Skin epidermis (tissue), 12 donors: ENCODE data around the gene FBN1.

Experiments
- H3K27ac ChIP-seq, 21 experiments: fragments of 200-600 bp; sonication (generic) in 11 of 21; one replicate each; pipeline ENCODE4 v1.5.0; 2020; ENCODE audit warnings: mild to moderate bottlenecking in 3 of 21, inconsistent platforms in 2 of 21, moderate library complexity in 2 of 21
- H3K4me3 ChIP-seq, 7 experiments: fragments of 200-600 bp; sonication (generic) in 2 of 7; one replicate each; pipeline ENCODE4 v1.5.0; 2020; ENCODE audit warnings: inconsistent platforms in 2 of 7, mild to moderate bottlenecking in 2 of 7, moderate library complexity in 1 of 7

FBN1 gene

DNA sequence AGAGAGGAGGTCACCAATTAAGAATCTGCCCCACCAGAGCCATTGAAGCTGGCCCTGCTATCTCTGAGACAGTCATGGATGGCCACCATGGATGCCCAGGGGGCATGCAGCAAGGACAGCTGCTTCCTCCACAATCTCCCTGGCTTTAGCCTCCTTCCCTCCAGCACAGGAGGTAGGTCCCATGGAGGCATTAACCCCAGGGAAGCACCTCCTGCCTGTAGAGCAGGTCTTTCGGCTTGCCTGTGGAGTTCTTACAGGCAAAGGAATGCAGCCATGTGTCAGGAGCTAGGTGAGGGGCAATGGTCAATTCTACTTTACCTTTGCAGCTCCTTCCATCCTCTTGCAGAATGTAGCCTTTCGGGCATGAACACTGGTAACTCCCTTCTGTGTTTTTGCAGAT lies 220.5 kb downstream of the FBN1 start:
- no peak overlapping the region for H3K4me3 ChIP-seq
- H3K27ac ChIP-seq: peak overlapping the region in 1 of 21 experiments; percentile 13

DNA sequence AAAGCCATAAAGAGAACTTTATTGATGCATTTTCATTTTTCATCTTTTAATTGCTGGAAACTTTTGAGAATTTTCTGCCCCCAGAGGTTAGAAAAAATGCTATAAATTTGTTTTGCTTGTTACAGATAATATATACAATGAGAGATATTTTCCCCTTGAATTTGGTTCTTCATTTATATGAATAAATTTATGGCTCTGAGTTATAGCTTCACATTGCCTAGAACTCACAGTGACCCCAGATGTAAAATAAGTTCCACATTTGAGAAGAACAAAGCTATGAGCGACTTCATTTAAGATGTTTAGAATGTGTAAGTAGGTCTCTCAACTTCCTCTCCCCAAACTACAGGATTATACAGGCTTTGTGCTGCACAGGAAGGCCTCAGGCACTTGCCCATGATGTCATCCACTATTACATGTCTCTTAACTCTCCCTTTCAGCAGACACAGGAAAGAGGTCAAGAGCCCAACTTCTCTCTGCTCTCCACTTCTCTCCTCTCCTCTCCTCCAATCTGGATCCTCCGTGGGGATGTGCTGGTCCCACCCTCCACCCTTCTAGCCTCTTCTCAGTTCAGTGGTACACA lies 221.5 kb downstream of the FBN1 start:
- Histone ChIP-seq H3K4me3 (no peak overlapping the region), H3K27ac (peak overlapping the region in 2 of 21 experiments; percentile 4 to 65)

DNA sequence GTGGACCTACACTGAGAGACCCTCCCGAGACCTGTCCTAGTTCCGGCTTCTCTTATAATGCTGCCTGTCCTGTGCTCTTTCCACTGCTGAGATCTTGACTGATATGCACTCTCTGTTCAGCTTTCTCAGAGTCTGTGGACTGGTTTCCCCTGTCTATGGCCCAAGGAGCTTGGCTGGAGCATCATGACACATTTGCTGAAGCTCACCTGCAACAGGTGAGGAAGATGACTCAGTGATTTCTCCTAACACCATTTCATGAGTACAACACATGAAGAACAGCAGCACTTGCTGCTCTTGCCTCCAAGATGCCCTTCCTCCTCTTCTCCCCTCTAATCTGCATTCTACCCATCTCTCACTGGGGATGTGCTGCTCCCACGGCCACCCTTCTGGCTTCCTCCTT lies 222.2 kb downstream of the FBN1 start:
- Histone ChIP-seq H3K4me3 (no peak overlapping the region), H3K27ac (peak overlapping the region in 1 of 21 experiments; percentile 65)

DNA sequence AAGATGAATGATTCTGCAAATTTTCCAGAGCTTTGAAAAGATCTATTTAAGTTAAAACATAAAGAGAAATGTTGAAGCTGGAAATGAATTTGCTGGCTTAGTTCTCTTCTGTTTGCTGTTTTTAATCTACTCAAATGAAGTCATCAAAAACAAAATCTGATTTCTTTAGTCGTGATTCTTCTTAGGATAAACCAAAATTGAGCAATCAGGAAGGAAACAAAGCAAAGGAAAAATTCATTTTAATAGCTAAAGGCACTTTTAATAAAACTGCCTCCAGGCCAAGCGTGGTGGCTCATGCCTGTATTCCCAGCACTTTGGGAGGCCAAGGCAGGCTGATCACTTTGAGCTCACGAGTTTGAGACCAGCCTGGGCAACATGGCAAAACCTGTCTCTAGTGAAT lies 223.1 kb downstream of the FBN1 start:
- Histone ChIP-seq H3K4me3 (no peak overlapping the region), H3K27ac (peak overlapping the region in 3 of 21 experiments; percentile 5 to 65 (median 13))

DNA sequence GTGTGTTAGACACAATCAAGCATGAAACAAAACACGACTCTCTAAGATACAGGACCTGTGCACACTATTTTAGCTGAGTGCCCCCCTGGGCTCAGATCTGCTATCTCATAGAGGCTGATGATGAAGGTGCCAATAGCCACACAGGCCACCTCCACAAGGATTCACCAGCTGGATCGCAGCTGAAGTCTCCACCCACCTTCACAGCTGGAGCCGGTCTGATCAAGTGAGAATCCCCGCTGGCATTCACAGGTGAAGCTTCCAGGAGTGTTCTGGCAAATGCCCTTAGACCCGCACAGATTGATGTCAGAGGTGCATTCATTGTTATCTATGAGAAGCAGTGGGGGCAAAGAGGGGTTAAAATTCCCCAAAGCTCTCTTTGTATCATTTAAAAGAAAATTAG lies 224.1 kb downstream of the FBN1 start:
- H3K27ac ChIP-seq: no peak overlapping the region

DNA sequence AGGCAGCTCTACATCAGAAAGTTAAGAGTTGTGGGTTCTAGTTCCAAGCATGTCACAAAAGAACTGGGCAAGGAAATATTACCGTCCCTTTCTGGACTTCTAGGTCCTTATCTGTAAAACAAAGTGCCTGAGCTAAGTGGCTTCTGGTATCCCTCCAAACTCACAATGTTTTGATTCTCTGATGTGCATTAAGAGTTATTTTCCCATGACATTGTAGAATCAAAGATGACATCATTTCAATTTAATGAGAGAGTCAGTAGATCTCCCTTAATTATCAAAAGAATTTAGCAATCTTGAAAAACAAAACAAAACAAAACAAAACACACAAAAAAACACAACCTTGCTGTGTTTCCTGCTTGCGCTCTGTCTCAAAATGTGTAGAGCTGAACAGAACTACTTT lies 225.6 kb downstream of the FBN1 start:
- H3K4me3 ChIP-seq: no peak overlapping the region
- peak overlapping the region in 2 of 21 experiments; percentile 19 to 23 for H3K27ac ChIP-seq

More for the DNA sequence above, 224.1 kb downstream of the FBN1 start:
- H3K4me3 ChIP-seq: no peak overlapping the region

DNA sequence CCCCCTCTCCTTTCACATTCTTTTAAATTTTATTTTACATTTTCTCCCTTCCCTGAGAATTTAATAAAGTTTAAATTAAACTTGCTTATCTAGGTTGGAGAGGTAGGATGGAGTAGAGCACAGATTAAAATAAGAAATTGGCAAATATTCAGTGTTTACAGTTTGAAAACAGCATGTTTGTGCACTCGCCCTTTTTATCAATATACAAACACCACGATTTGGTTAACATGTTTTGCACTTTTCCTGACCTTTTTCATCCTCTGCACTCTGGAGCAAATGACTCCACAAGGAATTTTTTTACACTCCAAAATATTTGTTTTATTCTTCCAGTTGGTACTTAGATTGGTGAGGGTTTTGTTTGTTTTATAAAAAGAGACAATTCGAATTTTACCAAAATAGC lies 227.2 kb downstream of the FBN1 start:
- Histone ChIP-seq H3K4me3 (no peak overlapping the region), H3K27ac (no peak overlapping the region)

DNA sequence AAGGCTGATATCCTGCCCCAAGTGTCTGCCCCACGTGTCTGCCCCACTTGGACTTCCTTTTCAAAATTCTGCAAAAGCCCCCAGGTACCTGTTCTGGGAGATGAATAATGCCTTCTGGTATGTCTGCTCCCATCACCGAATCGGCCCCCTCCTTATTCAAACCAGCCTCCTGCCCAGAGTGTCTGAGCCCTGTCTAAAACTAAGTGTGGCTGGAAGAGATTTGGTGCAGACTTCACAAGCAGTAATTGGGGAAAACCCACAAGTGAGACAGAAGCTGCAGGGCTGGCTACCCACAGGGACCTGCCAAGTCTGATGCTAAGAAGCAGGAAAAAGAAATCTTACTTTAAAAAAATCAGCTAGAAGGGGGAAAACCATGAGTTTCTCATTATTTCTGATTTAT lies 229.2 kb downstream of the FBN1 start:
- H3K27ac ChIP-seq: peak overlapping the region in 5 of 21 experiments; percentile 12 to 74 (median 23)
- no peak overlapping the region for H3K4me3 ChIP-seq

DNA sequence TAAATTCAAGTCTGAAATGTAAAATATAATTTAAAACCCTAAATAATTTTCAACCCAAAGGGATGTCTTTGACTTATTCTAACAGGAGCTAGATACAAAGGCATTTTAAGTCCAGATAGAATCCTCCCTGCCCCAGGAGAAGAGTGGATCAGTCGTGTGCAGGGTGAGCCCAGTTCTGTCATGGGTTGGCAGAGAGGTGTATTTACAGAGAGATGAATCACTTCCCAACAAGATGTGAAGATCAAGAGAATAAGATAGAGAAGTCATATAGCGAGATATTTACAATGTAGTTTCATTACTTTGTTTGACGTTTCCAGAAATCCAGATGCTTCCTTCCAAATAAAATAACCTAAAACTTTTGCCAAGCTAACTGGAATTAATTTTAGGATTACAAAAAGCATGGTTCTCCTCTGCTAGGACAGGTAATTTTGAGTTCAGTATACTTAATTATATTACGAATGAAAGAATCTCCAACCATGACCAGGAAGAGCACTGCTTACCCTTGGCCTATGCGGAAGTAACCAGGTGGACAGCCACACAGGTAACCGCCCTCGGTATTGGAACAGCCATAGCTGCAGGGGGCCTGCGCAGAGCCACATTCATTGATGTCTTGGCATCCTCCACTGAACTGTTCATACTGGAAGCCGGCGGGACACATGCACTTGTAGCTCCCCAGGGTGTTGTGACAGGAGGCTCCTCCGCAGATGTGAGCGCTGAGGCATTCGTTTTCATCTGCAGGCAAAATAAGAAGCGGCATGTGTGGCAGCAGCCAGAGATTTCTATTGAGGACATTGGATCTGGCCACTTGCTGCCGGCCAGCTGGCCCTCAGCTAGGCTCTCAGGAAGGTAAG lies 230.2 kb downstream of the FBN1 start:
- peak overlapping the region in 14 of 21 experiments; percentile 2 to 74 (median 21) for H3K27ac ChIP-seq
- no peak overlapping the region for H3K4me3 ChIP-seq

DNA sequence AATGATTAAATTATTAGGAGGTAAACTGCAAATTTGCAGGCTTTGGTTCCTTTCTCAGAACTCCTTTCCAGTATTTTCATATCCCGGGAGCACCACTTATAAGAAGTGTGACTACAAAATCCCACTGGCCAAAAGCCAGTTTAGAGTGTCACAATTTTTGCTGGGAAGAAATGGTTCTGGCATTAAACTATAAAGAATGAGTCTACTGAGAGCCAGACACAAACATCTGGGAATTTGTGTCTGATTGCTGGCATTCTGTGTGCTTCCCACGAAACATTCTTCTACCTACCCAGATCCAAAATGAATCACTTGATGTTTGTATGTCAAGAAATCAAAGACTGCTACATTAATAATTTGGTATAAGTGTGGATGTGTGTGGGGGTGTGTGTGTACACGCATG lies 231.5 kb downstream of the FBN1 start:
- no peak overlapping the region for H3K4me3 ChIP-seq
- H3K27ac ChIP-seq: peak overlapping the region in 9 of 21 experiments; percentile 13 to 76 (median 47)

DNA sequence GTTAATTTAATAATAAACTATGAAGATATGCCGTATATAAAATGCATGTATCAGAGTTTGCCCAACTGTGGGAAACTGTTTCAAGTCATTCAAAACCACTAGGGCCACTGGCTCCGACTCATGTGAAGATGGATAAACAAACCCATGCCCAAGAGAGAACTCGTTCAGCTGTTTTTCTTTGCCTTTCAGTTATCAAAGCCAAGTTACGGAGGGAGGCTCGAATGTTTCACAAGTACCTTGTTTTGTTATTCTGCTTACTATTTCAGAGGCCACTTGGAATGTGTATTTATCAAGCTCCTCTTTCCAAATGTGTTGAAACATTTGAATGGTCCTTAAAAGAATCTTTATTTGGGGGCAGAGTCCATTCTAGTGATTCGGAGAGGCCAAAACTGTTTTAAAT lies 232.2 kb downstream of the FBN1 start:
- peak overlapping the region in 12 of 21 experiments; percentile 13 to 76 (median 46) for H3K27ac ChIP-seq
- H3K4me3 ChIP-seq: no peak overlapping the region

DNA sequence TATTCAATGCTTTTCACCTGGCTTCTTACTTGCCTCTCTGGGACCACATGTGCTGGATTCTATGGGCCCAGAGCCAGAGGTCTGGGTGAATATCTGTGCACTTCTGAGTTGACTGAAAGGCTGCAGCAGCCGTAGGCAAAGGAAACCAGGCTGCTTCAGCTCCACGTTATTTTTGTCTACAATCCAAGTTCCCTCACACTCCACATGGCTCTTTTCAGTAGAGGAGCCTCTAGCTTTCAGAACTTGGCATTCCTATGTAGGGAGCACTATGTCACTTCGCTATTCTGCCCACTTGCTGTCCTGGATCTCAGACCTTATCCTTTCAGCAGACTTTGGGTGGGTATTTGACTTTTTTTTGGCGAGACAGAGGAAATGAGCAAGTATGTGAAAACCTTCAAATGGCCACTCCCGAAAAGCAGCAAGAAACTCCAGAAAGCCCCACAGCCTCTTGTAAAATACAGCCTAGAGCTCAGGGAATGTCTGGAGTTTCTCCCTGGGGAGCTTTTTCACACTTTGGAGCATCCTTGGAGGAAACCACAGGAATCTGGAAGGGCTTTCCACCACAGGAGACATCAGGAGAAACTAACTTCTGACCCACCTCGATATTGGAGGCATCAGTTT lies 233.4 kb downstream of the FBN1 start:
- Histone ChIP-seq H3K4me3 (no peak overlapping the region), H3K27ac (peak overlapping the region in 14 of 21 experiments; percentile 2 to 76 (median 48))

DNA sequence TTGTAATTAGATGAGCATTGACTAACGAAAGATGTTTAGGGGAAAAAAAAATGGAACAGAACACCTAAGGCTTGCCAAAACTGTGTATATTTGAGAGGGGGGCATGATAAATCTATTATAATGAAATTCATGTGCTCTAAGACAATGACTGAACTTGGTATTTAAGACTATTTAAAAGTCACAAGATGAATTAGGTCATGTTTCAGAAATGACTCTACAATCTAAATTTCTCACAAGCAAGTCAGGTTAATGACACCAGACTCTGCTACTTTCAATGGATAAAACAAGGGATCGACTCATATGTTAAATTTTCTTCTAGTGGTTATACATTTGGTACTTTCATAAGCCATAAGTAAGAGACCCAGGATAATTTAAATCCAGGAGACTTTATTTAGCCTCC lies 235.9 kb downstream of the FBN1 start:
- Histone ChIP-seq H3K27ac (peak overlapping the region in 6 of 21 experiments; percentile 8 to 66 (median 26)), H3K4me3 (no peak overlapping the region)

DNA sequence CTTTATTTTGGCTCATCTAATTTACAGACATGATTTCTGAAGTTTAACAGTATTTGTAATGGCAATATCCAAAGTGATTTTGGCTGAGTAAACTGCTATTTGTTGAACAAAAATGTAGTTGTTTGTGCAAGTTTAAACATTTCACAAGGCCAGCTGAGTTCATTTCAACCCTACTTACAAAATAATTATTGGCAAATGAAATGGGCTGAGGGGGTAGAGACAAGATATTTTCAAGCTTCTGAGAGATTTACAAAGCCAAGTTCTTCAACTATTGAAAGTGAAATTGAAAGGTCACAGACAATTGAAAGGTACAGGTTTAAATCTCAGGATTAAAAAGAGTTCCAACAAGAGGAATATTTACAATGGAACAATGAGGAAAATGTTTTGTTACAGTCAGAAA lies 237.2 kb downstream of the FBN1 start:
- no peak overlapping the region for H3K4me3 ChIP-seq
- H3K27ac ChIP-seq: peak overlapping the region in 2 of 21 experiments; percentile 58 to 66

DNA sequence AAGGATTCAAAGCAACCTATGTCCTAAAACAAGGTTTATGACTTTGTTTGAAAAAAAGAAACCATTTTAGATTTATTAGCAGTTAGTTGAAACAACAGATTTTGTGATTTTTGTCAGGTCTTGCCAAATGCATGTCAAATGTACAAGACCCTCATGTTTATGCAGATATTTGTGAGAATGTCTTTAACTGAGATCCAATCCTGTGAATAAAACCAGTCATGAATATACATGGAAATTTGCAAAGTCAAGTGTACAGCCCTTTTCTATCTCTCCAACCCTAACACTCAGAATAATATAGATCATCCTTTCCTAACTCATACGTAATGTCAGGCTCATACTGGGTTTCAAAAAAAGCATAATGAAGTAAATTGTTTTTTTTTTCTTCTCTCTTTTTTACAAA lies 237.9 kb downstream of the FBN1 start:
- H3K4me3 ChIP-seq: no peak overlapping the region
- H3K27ac ChIP-seq: peak overlapping the region in 3 of 21 experiments; percentile 37 to 66 (median 58)

DNA sequence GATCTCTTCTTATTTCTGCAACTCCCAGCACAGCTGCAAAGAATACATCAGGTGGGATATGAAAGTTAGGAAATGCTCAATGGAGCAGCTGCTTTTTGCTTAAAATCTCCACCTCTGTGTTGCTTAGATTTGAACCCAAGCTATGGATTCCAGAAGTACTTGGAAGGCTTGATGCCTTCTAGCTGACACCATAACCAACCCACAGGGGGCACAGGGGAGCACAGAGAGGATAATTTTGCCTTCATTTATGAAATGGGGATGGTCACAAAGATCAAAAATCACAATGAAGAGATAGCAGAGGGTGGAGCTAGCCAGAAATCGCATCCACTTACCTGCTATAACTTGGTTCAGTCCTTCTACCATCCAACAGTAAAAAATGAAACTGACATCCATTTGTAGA lies 238.6 kb downstream of the FBN1 start:
- Histone ChIP-seq H3K4me3 (no peak overlapping the region), H3K27ac (peak overlapping the region in 3 of 21 experiments; percentile 35 to 66 (median 37))

DNA sequence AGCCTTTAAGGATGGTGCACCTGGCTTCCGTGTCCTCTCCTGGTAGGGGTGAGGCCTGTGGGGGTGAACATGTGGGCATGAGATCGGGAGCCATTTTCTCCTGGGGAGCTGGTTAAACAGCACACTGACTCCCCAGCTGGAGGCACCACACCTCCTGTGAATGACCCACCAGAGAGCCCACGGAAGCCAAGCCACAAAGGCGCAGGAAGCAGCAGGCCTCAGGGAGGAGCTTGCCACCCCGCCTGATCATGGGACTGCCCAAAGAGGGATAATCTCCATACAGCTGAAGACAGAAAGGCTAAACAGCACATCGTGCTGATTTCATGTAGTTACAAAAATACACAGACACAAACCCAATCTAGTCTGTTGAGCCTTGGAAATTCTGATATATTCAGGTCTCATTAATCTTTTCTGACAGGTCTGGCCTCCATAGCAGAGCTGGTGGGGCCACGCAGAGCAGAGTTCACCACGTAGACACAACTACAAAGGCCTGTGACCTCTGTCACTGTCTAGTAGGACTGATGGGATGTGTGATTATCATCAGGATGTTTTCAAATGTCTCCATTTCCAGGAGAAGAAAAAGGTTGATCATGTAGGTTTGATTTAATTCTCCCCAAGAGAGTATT lies 239.1 kb downstream of the FBN1 start:
- peak overlapping the region in 5 of 21 experiments; percentile 12 to 66 (median 35) for H3K27ac ChIP-seq
- no peak overlapping the region for H3K4me3 ChIP-seq

DNA sequence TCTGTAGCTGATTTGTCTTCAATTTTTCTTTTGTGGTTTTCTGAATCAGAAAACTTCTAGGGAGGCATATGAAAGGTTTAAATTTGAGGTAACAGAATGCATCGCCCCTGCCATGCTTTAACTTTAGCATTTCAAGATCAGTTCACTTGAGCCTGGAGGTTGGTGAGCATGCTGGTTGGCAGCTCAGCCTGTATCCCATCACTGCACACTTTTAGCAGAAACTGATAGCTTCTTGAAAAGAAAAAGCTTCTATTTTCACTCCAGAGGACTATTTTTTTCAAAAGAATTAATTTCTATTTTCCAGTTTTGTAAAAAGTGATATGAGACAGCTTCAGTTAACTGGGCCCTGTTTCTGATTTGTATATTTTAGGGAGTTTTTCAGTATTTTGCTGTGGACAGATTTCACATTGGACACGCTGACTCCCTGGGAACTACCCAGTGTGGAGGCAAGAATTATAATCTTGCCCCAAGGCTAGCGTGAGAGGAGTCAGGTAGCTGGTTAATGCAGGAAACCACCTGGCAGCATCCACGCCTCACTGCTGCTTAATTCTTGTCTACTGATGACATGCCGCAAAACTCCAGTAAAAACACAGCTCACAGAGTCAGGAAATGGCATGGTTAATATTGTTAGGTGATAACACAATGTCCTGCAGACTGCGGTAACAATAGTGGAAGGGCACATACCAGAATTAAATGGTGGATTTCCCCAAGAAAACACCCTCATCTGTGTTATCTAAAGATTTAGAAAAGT lies 242.9 kb downstream of the FBN1 start:
- Histone ChIP-seq H3K27ac (peak overlapping the region in 2 of 21 experiments; percentile 50 to 55), H3K4me3 (no peak overlapping the region)

DNA sequence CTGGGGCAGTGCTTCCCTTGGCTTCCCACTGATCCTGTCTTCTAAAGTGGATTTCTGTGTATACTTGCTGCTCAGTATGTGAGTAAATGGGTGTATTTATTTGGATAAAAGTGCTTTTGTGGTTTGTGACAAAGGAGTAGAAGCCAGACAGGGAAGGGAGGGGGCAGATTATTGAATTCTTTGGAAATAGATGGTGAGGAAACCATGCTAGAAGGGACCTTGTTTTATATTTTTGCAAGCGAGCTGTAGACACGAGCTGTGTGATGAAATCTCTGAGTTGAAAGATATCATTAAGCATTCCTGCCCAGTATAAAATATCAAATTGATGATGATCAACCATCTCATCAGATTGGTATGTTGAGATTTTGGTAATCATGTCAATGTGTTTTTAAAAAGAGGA lies 245.4 kb downstream of the FBN1 start:
- H3K4me3 ChIP-seq: no peak overlapping the region
- peak overlapping the region in 1 of 21 experiments; percentile 40 for H3K27ac ChIP-seq
